Fibroblast of skin of scalp (primary cell): Measurements from ENCODE around the gene WSCD2.

Source experiments
- DNase-seq: peaks from one replicate; pipeline ENCODE4 v3.0.0-alpha.2; 2013

Gene WSCD2

GRCh38 chr12:108166505-108166904 is 37.4 kb downstream of the WSCD2 start:
- no peak for DNase-seq

- DNase-seq, result no peak
Measured at GRCh38 chr12:108167974-108168373, 38.9 kb downstream of the WSCD2 start.

- no peak for DNase-seq
Measured at GRCh38 chr12:108169708-108170107, 40.6 kb downstream of the WSCD2 start.

GRCh38 chr12:108170164-108170563 is 41.1 kb downstream of the WSCD2 start:
- DNase-seq, result no peak

GRCh38 chr12:108172033-108172432 is 42.9 kb downstream of the WSCD2 start:
- no peak for DNase-seq

- DNase-seq, result no peak
Measured at GRCh38 chr12:108173160-108173559, 44.1 kb downstream of the WSCD2 start.

GRCh38 chr12:108173892-108174291 is 44.8 kb downstream of the WSCD2 start:
- no peak for DNase-seq

GRCh38 chr12:108174641-108175040 is 45.6 kb downstream of the WSCD2 start:
- DNase-seq, result no peak

- peak; percentile 9 for DNase-seq
Measured at GRCh38 chr12:108175310-108175709, 46.2 kb downstream of the WSCD2 start.

GRCh38 chr12:108176292-108176691 is 47.2 kb downstream of the WSCD2 start:
- no peak for DNase-seq

GRCh38 chr12:108177131-108177530 is 48.0 kb downstream of the WSCD2 start:
- DNase-seq, result no peak

- no peak for DNase-seq
Measured at GRCh38 chr12:108179305-108179704, 50.2 kb downstream of the WSCD2 start.

- no peak for DNase-seq
Measured at GRCh38 chr12:108180255-108181094, 51.4 kb downstream of the WSCD2 start.

- no peak for DNase-seq
Measured at GRCh38 chr12:108181095-108181454, 52.0 kb downstream of the WSCD2 start.

GRCh38 chr12:108182096-108182495 is 53.0 kb downstream of the WSCD2 start:
- DNase-seq, result no peak

GRCh38 chr12:108185002-108185401 is 55.9 kb downstream of the WSCD2 start:
- DNase-seq, result no peak

- no peak for DNase-seq
Measured at GRCh38 chr12:108187831-108188230, 58.7 kb downstream of the WSCD2 start.

GRCh38 chr12:108190529-108190928 is 61.4 kb downstream of the WSCD2 start:
- DNase-seq, result no peak

GRCh38 chr12:108191086-108191485 is 62.0 kb downstream of the WSCD2 start:
- no peak for DNase-seq

GRCh38 chr12:108191938-108192337 is 62.9 kb downstream of the WSCD2 start:
- no peak for DNase-seq

GRCh38 chr12:108193493-108193892 is 64.4 kb downstream of the WSCD2 start:
- no peak for DNase-seq

- peak; percentile 9 for DNase-seq
Measured at GRCh38 chr12:108193917-108194316, 64.8 kb downstream of the WSCD2 start.

GRCh38 chr12:108194585-108194984 is 65.5 kb downstream of the WSCD2 start:
- DNase-seq, result no peak

- no peak for DNase-seq
Measured at GRCh38 chr12:108196319-108196718, 67.2 kb downstream of the WSCD2 start.

- DNase-seq, result no peak
Measured at GRCh38 chr12:108196921-108197320, 67.8 kb downstream of the WSCD2 start.
